HG03095 (cell line): ENCODE data around the gene MLXIP.
"Not testable (repeated sequence)": the region's sequence is repeated elsewhere in the genome, so short reads cannot be mapped to it uniquely, and the experiment has no call there.

Source experiments
- ATAC-seq: cut with Tn5 transposase; IDR thresholded peaks from one replicate; pipeline ENCODE4 v1.9.1; 2021; ENCODE audit warnings: moderate library complexity; ENCODE audit not compliant: unreplicated experiment

MLXIP gene

GRCh38 chr12:122144885-122145284 is 66.3 kb downstream of the MLXIP start:
- no peak for ATAC-seq

- ATAC-seq: no peak
Measured at GRCh38 chr12:122145505-122146330, 67.2 kb downstream of the MLXIP start.

- ATAC-seq: no peak
Measured at GRCh38 chr12:122147514-122148290, 69.1 kb downstream of the MLXIP start.

- ATAC-seq: no peak
Measured at GRCh38 chr12:122148657-122149056, 70.1 kb downstream of the MLXIP start.

- no peak for ATAC-seq
Measured at GRCh38 chr12:122150127-122150681, 71.6 kb downstream of the MLXIP start.

- no peak for ATAC-seq
Measured at GRCh38 chr12:122152754-122153153, 74.2 kb downstream of the MLXIP start.

GRCh38 chr12:122155705-122156104 is 77.1 kb downstream of the MLXIP start:
- no peak for ATAC-seq

GRCh38 chr12:122158700-122159285 is 80.2 kb downstream of the MLXIP start:
- no peak for ATAC-seq

- ATAC-seq: no peak
Measured at GRCh38 chr12:122159882-122160281, 81.3 kb downstream of the MLXIP start.

GRCh38 chr12:122160761-122161160 is 82.2 kb downstream of the MLXIP start:
- ATAC-seq: no peak

- no peak for ATAC-seq
Measured at GRCh38 chr12:122161682-122162081, 83.1 kb downstream of the MLXIP start.

- ATAC-seq: no peak
Measured at GRCh38 chr12:122162976-122163375, 84.4 kb downstream of the MLXIP start.

GRCh38 chr12:122166422-122167349 is 88.1 kb downstream of the MLXIP start:
- peak; percentile 72 for ATAC-seq

GRCh38 chr12:122167356-122167925 is 88.9 kb downstream of the MLXIP start:
- no peak for ATAC-seq

- ATAC-seq: no peak
Measured at GRCh38 chr12:122168492-122168891, 89.9 kb downstream of the MLXIP start.

GRCh38 chr12:122171399-122171798 is 92.8 kb downstream of the MLXIP start:
- ATAC-seq: no peak

- ATAC-seq: no peak
Measured at GRCh38 chr12:122172262-122172939, 93.8 kb downstream of the MLXIP start.

- no peak for ATAC-seq
Measured at GRCh38 chr12:122174155-122174845, 95.7 kb downstream of the MLXIP start, which contains the start of gene IL31. IL31 (minus strand) TSS chr12:122174221; CDS start chr12:122174172, 49 bp downstream.

GRCh38 chr12:122176473-122176872 is 97.9 kb downstream of the MLXIP start:
- not testable (repeated sequence) for ATAC-seq
